H4 (cell line): Measurements from ENCODE around the gene TIGAR. TPM values are rescaled to one million over a fixed set of nuclear protein-coding genes. Genes with fewer than 3 reads are reported as not detected.

ENCODE experiments used
- DNase-seq: peaks from one replicate; pipeline ENCODE4 v3.0.0-alpha.2; 2015; ENCODE audit warnings: low spot score
- total RNA-seq: library from RNA; depleted of rRNA; stranded (reverse); fragments of >200 nt; shearing (Covaris generic); gene quantifications from 2 replicates; pipeline ENCODE4 v1.2.3, GENCODE V29; 2014; rRNA removed

TIGAR gene
- total RNA-seq, 1 experiment from 2014 or later, result 15.4 TPM

- no peak for DNase-seq
Measured at GRCh38 chr12:4378772-4379171, 57.8 kb downstream of the TIGAR start.

DNA sequence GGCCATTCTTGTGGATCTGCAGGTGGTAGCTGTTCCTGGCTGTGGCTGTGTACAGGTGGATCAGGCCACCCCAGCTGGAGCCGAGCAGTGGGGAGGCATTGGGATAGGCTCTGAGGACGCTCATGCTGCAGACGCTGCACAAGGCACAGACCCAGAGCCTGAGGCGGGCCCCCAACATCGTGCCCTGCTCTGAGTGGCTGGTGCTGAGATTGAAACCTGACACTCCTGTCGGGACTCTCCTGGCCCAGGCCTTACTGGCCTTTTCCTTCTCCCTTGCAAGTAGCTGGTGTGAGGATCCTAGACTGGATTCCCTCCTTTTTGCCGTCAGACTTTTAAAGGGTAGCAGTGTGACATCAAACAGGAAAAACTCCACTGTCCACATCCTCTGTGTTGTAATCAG, 58.4 kb downstream of the TIGAR start, which contains the start of gene FGF23:
Gene FGF23, minus strand, starts transcription at position 308 of the 400 bp plus-strand sequence. Its CDS starts 130 bp downstream, at position 178.
- DNase-seq, result no peak

DNA sequence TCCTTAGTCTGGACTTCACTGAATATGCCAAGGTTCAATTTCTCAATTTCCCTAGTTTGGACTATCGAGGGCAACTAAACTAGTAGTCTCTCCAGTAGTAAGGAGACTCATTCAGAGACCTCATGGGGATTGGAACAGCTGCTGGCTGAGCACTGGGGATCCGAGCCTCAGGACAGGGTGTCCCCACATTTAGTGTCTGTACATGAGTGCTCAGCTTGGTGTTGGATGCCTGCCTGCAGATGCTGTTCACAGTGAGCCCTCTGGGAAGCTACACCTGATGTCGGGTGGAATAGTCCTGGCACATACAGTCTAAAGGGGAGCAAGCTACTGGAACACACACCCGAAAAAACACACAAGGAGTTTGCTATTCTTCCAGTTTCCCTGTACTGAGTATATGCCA, 59.3 kb downstream of the TIGAR start:
- no peak for DNase-seq

- no peak for DNase-seq
Measured at GRCh38 chr12:4383304-4383865, 62.4 kb downstream of the TIGAR start.

DNA sequence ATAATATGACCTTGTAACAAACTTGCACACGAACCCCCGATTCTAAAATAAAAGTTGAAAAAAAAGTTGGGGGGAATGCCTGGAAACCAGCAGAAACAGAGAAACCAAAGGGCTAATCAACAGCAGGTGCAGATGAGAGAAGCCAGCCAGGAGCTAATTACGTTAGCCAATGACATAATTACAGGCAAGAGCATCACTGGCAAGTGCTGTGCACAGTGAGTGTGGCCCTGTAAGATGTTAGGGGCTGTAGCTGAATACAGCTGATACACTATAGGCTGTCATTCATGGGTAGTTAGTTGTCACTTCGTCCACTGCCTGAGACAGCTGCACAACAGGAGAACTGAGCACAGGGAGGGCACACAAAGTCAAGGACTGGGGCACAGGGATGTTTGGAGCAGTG, 65.8 kb downstream of the TIGAR start:
- no peak for DNase-seq

DNA sequence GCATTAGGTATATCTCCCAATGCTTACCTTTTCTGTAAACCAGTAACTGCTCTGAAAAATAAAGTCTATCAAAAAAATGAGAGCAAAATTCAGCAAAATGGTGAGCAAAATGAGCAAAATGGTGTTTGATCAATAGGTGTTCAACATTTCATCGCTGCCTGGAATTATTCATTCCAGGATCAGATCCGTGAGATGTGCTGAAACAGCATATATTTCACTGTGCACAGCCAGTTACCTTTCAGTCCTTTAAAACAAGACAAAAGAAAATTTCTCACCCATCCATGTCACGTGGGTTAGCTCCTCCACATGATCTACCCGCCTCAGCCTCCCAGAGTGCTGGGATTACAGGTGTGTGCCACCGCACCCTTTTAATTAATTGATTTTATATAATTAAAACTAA, 66.6 kb downstream of the TIGAR start:
- no peak for DNase-seq

- DNase-seq, result no peak
Measured at GRCh38 chr12:4388032-4388431, 67.0 kb downstream of the TIGAR start.

GRCh38 chr12:4388662-4389061, 67.6 kb downstream of the TIGAR start:
- no peak for DNase-seq

DNA sequence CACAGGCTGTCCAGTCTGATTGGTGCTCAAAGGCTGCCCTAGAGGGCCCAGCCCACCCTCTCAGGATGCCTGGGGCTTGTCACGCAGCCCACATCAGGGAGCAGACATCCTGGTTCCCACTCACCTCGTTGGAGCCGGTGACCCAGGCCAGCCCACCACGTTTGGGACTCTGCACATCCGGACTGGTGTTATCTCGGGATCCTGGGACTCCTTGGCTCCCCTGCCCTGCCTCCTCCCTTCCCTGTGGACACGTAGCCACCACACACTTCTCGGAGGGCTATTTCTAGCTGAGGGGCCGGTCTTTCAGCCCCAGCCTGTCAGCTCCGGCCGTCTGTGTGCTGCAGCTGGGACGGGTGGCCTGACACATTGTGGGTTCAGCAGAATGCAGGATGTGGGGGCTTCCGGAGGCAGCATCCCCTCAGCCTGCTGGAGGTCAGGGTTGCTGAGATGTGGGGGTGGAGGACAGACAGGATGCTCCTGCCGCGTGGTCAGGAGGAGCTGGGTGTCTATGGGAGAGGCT, 71.3 kb downstream of the TIGAR start:
- no peak for DNase-seq

GRCh38 chr12:4393211-4393610, 72.2 kb downstream of the TIGAR start:
- no peak for DNase-seq

- DNase-seq, result no peak
Measured at GRCh38 chr12:4395818-4396217, 74.8 kb downstream of the TIGAR start.

DNA sequence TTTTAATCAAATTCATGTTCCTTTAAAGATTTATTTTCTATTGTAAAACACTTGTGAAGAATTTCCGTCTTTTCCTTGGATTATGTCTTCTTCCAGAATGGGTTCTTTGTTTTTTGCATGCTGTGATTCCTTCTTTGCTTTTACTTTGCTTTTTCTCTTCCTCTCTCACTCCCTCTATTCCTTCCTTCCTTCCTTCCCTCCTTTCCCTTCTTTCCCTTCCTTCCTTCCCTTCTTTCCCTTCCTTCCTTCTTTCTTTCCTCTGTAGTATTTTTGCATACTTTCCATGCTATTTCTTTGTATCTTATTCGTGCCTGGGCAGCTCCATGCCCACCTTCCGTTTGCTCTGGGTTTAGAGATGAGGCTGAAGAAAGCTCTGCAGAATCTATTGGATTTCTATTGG, 80.1 kb downstream of the TIGAR start:
- DNase-seq, result no peak

- no peak for DNase-seq
Measured at GRCh38 chr12:4402996-4403395, 82.0 kb downstream of the TIGAR start.

Other genes starting within 250 kb of the TIGAR start
- 92.1 and 98.0 TPM in 2 replicates for gene CCND2, start 47.5 kb upstream of the TIGAR start, total RNA-seq
- gene FGF23, start 58.5 kb downstream of the TIGAR start, total RNA-seq, result not detected in 2 replicates
- not detected in 2 replicates for gene FGF6, start 124.6 kb downstream of the TIGAR start, total RNA-seq
- gene RAD51AP1, start 217.7 kb downstream of the TIGAR start, total RNA-seq, result 42.9 and 64.2 TPM in 2 replicates
- gene DYRK4, start 241.0 kb downstream of the TIGAR start, total RNA-seq, result 104 and 124 TPM in 2 replicates